Keratinocyte (primary cell): ENCODE data around the gene B4GALT4. TPM values are rescaled to one million over a fixed set of nuclear protein-coding genes. Genes with fewer than 3 reads are reported as not detected.

Experiments used
- polyA plus RNA-seq, 5 experiments: library from polyadenylated mRNA; depleted of rRNA in 3 of 5; stranded (reverse) in 3 of 5; stranded (forward) in 1 of 5; unstranded in 1 of 5; fragments of >200 nt; gene quantifications; 1 replicate in 1 of 5; 2 replicates in 3 of 5; 3 replicates in 1 of 5; pipeline versions ENCODE4 v1.2.1 to v1.2.3, GENCODE V29; 2011 to 2012; ENCODE audit warnings: missing spikeins in 2 of 5, low read depth in 1 of 5, low replicate concordance in 1 of 5

B4GALT4 gene
- polyA plus RNA-seq, 1 donor (not counting 4 experiments of a cell fraction or from before 2014, with no cell fraction given) = 43.3 TPM

Other genes with a start within 250 kb of the B4GALT4 start
- gene IGSF11, start 206.0 kb downstream of the B4GALT4 start, polyA plus RNA-seq = 0.25 to 0.85 TPM (median 0.68 TPM) in 3 replicates
- gene TEX55, start 94.7 kb downstream of the B4GALT4 start, polyA plus RNA-seq = not detected in 3 replicates
- gene UPK1B, start 67.3 kb downstream of the B4GALT4 start, polyA plus RNA-seq = 23.7 to 82.5 TPM (median 54.6 TPM) in 3 replicates
- gene ARHGAP31, start 53.5 kb upstream of the B4GALT4 start, polyA plus RNA-seq = 3.0 to 4.8 TPM (median 3.5 TPM) in 3 replicates
- 19.2 to 29.3 TPM (median 26.3 TPM) in 3 replicates for gene TMEM39A, start 222.7 kb upstream of the B4GALT4 start, polyA plus RNA-seq
- 12.9 to 16.6 TPM (median 13.2 TPM) in 3 replicates for gene POGLUT1, start 228.1 kb upstream of the B4GALT4 start, polyA plus RNA-seq